ENCODE results near the gene ZNF860. TPM values are rescaled to one million over a fixed set of nuclear protein-coding genes. Genes with fewer than 3 reads are reported as not detected.

ZNF860 gene
- total and polyA plus RNA-seq, 2 of the 4 experiments (the other 2 are of a cell fraction), result 0.18 to 0.26 TPM

GRCh38 chr3:31976302-31976701 lies 5.2 kb upstream of the ZNF860 start:
- Histone ChIP-seq H2AFZ (replicated peaks; ENCODE audit: low read length, poor library complexity) (no peak overlapping the region), H3K79me1 (ENCODE audit: low read depth in 1 of 2, low read length in 2 of 2) (peaks cover 15 to 30% of the 10 kb centered on the region in 2 experiments; a peak in 3 of 4 replicates), H3K4me2 (ENCODE audit: low read depth, low read length) (no peak overlapping the region), H3K56ac (ENCODE audit: extremely low read depth, insufficient read depth, low read length) (no peak overlapping the region), H3K23ac (ENCODE audit: low read depth, low read length) (no peak overlapping the region), H3K4ac (ENCODE audit: low read depth, low read length) (no peak overlapping the region), H3K36me3 (ENCODE audit: control insufficient read depth, insufficient read depth, low read length) (no peaks in the 10 kb centered on the region), H2BK120ac (ENCODE audit: low read depth, low read length) (no peak overlapping the region), H2BK20ac (ENCODE audit: low read depth, low read length) (peak overlapping the region; percentile 24; the same call in 1 of the 2 replicates), H3K18ac (ENCODE audit: low read depth, low read length) (no peak overlapping the region), H4K20me1 (ENCODE audit: insufficient read depth, low read length) (peaks cover 4% of the 10 kb centered on the region; the same call in 1 of the 2 replicates), H2AK5ac (ENCODE audit: low read depth, low read length) (no peak overlapping the region; the same call in 1 of the 2 replicates), H3K14ac (replicated peaks; ENCODE audit: low read depth, low read length) (no peak overlapping the region), H2BK5ac (ENCODE audit: low read depth, low read length, poor library complexity, severe bottlenecking) (no peak overlapping the region), H3K4me3 (ENCODE audit: insufficient read depth, low read depth, low read length) (no peak overlapping the region), H3K27me3 (ENCODE audit: control insufficient read depth, insufficient read depth, low read length) (no peaks in the 10 kb centered on the region), H4K91ac (ENCODE audit: insufficient read depth, low read depth, low read length) (no peak overlapping the region), H4K8ac (ENCODE audit: low read depth in 2 of 2, low read length in 2 of 2) (no peak overlapping the region), H3K9ac (ENCODE audit: low read depth, low read length) (no peak overlapping the region), H4K5ac (ENCODE audit: low read depth, low read length) (no peak overlapping the region), H3K4me1 (ENCODE audit: control insufficient read depth, insufficient read depth, low read length) (peaks cover 3% of the 10 kb centered on the region; the same call in 1 of the 2 replicates), H2BK15ac (ENCODE audit: low read depth, low read length) (no peak overlapping the region), H2AK9ac (replicated peaks; ENCODE audit: low read depth, low read length, poor library complexity) (no peak overlapping the region), H3K9me1 (ENCODE audit: insufficient read depth, low read length) (peaks cover 2% of the 10 kb centered on the region; the same call in 1 of the 2 replicates), H3K27ac (ENCODE audit: insufficient read depth, low read length) (no peak overlapping the region), H3K9me3 (ENCODE audit: control insufficient read depth, insufficient read depth, low read length) (no peaks in the 10 kb centered on the region)
- in situ Hi-C loops (cut with MboI; ENCODE audit: low sequenced_read_pairs), result no loop called here
- CTCF ChIA-PET, result no interaction called here
- POLR2A ChIA-PET (ENCODE audit: unreplicated experiment), result no interaction called here
- WGBS, 2 experiments (ENCODE audit: extremely low coverage in 2 of 2, insufficient read length in 1 of 2), result 100% methylated on average over 1 of the region's 2 CpGs; no CpG with 5 or more reads in 1 of the 2 experiments
- ATAC-seq (ENCODE audit: low read depth) (no peak), DNase-seq (no peak)
- intact Hi-C loops (cut with micrococcal nuclease), result no loop called here
- dilution Hi-C loops (cut with HindIII; ENCODE audit: low sequenced_read_pairs, unreplicated experiment), result no loop called here
- BruUV-seq (replicated peaks), result no TSS peak
- TF ChIP-seq POLR2A (IDR thresholded peaks at IDR 0.05; ENCODE audit: low read depth, low read length), result no peak
- TF ChIP-seq SMC3 (IDR thresholded peaks at IDR 0.05; ENCODE audit: low read depth, low read length), result no peak

Measured in IMR-90 (cell line).